Measurements from ENCODE around the gene PHAF1. TPM values are rescaled to one million over a fixed set of nuclear protein-coding genes. Genes with fewer than 3 reads are reported as not detected.
A peak's percentile ranks its signal among the peaks of the same experiment; 100 is the strongest.

The PHAF1 gene
- total RNA-seq, 1 experiment from 2014 or later, result 10.3 TPM

GRCh38 chr16:67137605-67138004 lies 27.9 kb downstream of the PHAF1 start:
- in situ Hi-C loops (cut with HindIII; ENCODE audit: low pct_unique_long_range_greater_than_20kb, low sequenced_read_pairs), result no loop called here
- peak; percentile 35 for DNase-seq (ENCODE audit: low read depth)

GRCh38 chr16:67141391-67141790 lies 31.6 kb downstream of the PHAF1 start:
- in situ Hi-C loops (cut with HindIII; ENCODE audit: low pct_unique_long_range_greater_than_20kb, low sequenced_read_pairs), result no loop called here
- no peak for DNase-seq (ENCODE audit: low read depth)

- in situ Hi-C loops (cut with HindIII; ENCODE audit: low pct_unique_long_range_greater_than_20kb, low sequenced_read_pairs), result no loop called here
- no peak for DNase-seq (ENCODE audit: low read depth)
These were observed 32.6 kb downstream of the PHAF1 start for GRCh38 chr16:67142342-67142741.

- in situ Hi-C loops (cut with HindIII; ENCODE audit: low pct_unique_long_range_greater_than_20kb, low sequenced_read_pairs), result no loop called here
- no peak for DNase-seq (ENCODE audit: low read depth)
These were observed 35.2 kb downstream of the PHAF1 start for GRCh38 chr16:67144943-67145342.

- no peak for DNase-seq (ENCODE audit: low read depth)
- in situ Hi-C loops (cut with HindIII; ENCODE audit: low pct_unique_long_range_greater_than_20kb, low sequenced_read_pairs), result no loop called here
These were observed 36.0 kb downstream of the PHAF1 start for GRCh38 chr16:67145746-67146145.

- no peak for DNase-seq (ENCODE audit: low read depth)
- in situ Hi-C loops (cut with HindIII; ENCODE audit: low pct_unique_long_range_greater_than_20kb, low sequenced_read_pairs), result no loop called here
These were observed 37.0 kb downstream of the PHAF1 start for GRCh38 chr16:67146523-67147357.

- in situ Hi-C loops (cut with HindIII; ENCODE audit: low pct_unique_long_range_greater_than_20kb, low sequenced_read_pairs), result no loop called here
- DNase-seq (ENCODE audit: low read depth), result no peak
These were observed 37.8 kb downstream of the PHAF1 start for GRCh38 chr16:67147437-67148140.

GRCh38 chr16:67148221-67148620 lies 38.5 kb downstream of the PHAF1 start:
- DNase-seq (ENCODE audit: low read depth), result no peak
- in situ Hi-C loops (cut with HindIII; ENCODE audit: low pct_unique_long_range_greater_than_20kb, low sequenced_read_pairs), result no loop called here

GRCh38 chr16:67148656-67149275 lies 39.0 kb downstream of the PHAF1 start:
- no peak for DNase-seq (ENCODE audit: low read depth)
- in situ Hi-C loops (cut with HindIII; ENCODE audit: low pct_unique_long_range_greater_than_20kb, low sequenced_read_pairs), result no loop called here

- DNase-seq (ENCODE audit: low read depth), result no peak
- in situ Hi-C loops (cut with HindIII; ENCODE audit: low pct_unique_long_range_greater_than_20kb, low sequenced_read_pairs), result no loop called here
These were observed 39.7 kb downstream of the PHAF1 start for GRCh38 chr16:67149276-67150046.

GRCh38 chr16:67150047-67150832 lies 40.5 kb downstream of the PHAF1 start:
- DNase-seq (ENCODE audit: low read depth), result no peak
- in situ Hi-C loops (cut with HindIII; ENCODE audit: low pct_unique_long_range_greater_than_20kb, low sequenced_read_pairs), result no loop called here

GRCh38 chr16:67150833-67151396 lies 41.2 kb downstream of the PHAF1 start, which contains the start of gene B3GNT9:
Gene B3GNT9, minus strand, starts transcription at chr16:67150998. Its CDS starts 513 bp downstream, at chr16:67150485.
- DNase-seq (ENCODE audit: low read depth), result no peak

GRCh38 chr16:67151431-67152097 lies 41.8 kb downstream of the PHAF1 start:
- in situ Hi-C loops (cut with HindIII; ENCODE audit: low pct_unique_long_range_greater_than_20kb, low sequenced_read_pairs), result no loop called here
- no peak for DNase-seq (ENCODE audit: low read depth)

More at GRCh38 chr16:67150833-67151396, 41.2 kb downstream of the PHAF1 start, which contains the start of gene B3GNT9:
- in situ Hi-C loops (cut with HindIII; ENCODE audit: low pct_unique_long_range_greater_than_20kb, low sequenced_read_pairs), result no loop called here

GRCh38 chr16:67154578-67155294 lies 45.0 kb downstream of the PHAF1 start:
- no peak for DNase-seq (ENCODE audit: low read depth)
- in situ Hi-C loops (cut with HindIII; ENCODE audit: low pct_unique_long_range_greater_than_20kb, low sequenced_read_pairs), result no loop called here

GRCh38 chr16:67155295-67156142 lies 45.8 kb downstream of the PHAF1 start:
- DNase-seq (ENCODE audit: low read depth), result peak; percentile 51
- in situ Hi-C loops (cut with HindIII; ENCODE audit: low pct_unique_long_range_greater_than_20kb, low sequenced_read_pairs), result no loop called here
